B cell (primary cell): ENCODE data around the gene MYLK3. TPM values are rescaled to one million over a fixed set of nuclear protein-coding genes. Genes with fewer than 3 reads are reported as not detected.

Experiments
- ATAC-seq: fragments of 200-7000 bp; cut with Tn5 transposase; one replicate; pipeline ENCODE4 v1.10.0; 2021; ENCODE audit warnings: low read depth, mild to moderate bottlenecking, moderate number of reproducible peaks, moderate library complexity
- CTCF ChIA-PET: fragments of 350-600 bp; sonication (Branson Sonifier 250); formaldehyde crosslinking; loops from one replicate; lab custom pipeline; 2021; ENCODE audit warnings: antibody characterized with exemption, inconsistent platforms; lab: Charles Lee
- POLR2A ChIA-PET: fragments of 350-600 bp; sonication (Branson Sonifier 250); formaldehyde crosslinking; loops from one replicate; lab custom pipeline; 2021; ENCODE audit warnings: antibody characterized with exemption; lab: Charles Lee
- DNase-seq: peaks from one replicate; pipeline ENCODE4 v3.0.0; 2013
- H2AFZ ChIP-seq: 2 replicates; pipeline ENCODE4 v1.6.1; 2012; ENCODE audit warnings: mild to moderate bottlenecking, low read depth, low read length; ENCODE audit not compliant: insufficient read depth, poor library complexity, severe bottlenecking
- H3K27ac ChIP-seq, 2 donors: 1 replicate in 1 of 2; 2 replicates in 1 of 2; pipeline ENCODE4 v1.5.1; 2012 to 2013; ENCODE audit warnings: low read length in 2 of 2, mild to moderate bottlenecking in 2 of 2, moderate library complexity in 1 of 2
- H3K27me3 ChIP-seq, 4 experiments: fragments of 200-600 bp in 1 of 4; sonication (generic) in 1 of 4; replicated peaks in 1 of 4; 1 replicate in 2 of 4; 2 replicates in 2 of 4; pipeline versions ENCODE4 v1.6.1 to v1.7.0; 2013 to 2016; ENCODE audit warnings: low read length in 3 of 4, mild to moderate bottlenecking in 2 of 4, mixed read lengths in 1 of 4, moderate library complexity in 1 of 4; ENCODE audit not compliant: insufficient read depth in 4 of 4, control insufficient read depth in 3 of 4; ENCODE audit errors: control extremely low read depth in 1 of 4
- H3K36me3 ChIP-seq, 2 experiments: replicated peaks in 1 of 2; 1 replicate in 1 of 2; 2 replicates in 1 of 2; pipeline versions ENCODE4 v1.6.1 to v1.7.1; 2013; ENCODE audit warnings: low read length in 1 of 2; ENCODE audit not compliant: insufficient read depth in 2 of 2, control insufficient read depth in 1 of 2; ENCODE audit errors: control extremely low read depth in 1 of 2, extremely low read depth in 1 of 2
- H3K4me1 ChIP-seq, 2 donors: fragments of 200-600 bp in 1 of 2; sonication (generic) in 1 of 2; 1 replicate in 1 of 2; 2 replicates in 1 of 2; pipeline versions ENCODE4 v1.5.1 to v1.6.1; 2013 to 2017; ENCODE audit warnings: low read length in 2 of 2; ENCODE audit not compliant: control insufficient read depth in 2 of 2, insufficient read depth in 2 of 2
- H3K4me2 ChIP-seq: replicated peaks from 2 replicates; pipeline ENCODE3; 2012; ENCODE audit warnings: mild to moderate bottlenecking, low read depth, low read length; ENCODE audit not compliant: poor library complexity, severe bottlenecking
- H3K4me3 ChIP-seq, 5 experiments: fragments of 200-600 bp in 1 of 5; sonication (generic) in 1 of 5; 1 replicate in 3 of 5; 2 replicates in 2 of 5; pipeline versions ENCODE4 v1.5.1 to v1.7.0; 2011 to 2016; ENCODE audit warnings: low read length in 4 of 5, mild to moderate bottlenecking in 4 of 5, low read depth in 2 of 5, control low read depth in 1 of 5, moderate library complexity in 1 of 5; ENCODE audit not compliant: insufficient read depth in 1 of 5; ENCODE audit errors: control extremely low read depth in 1 of 5, extremely low read depth in 1 of 5
- H3K79me2 ChIP-seq: fragments of 200-600 bp; sonication (generic); one replicate; pipeline ENCODE4 v1.6.0; 2016; ENCODE audit warnings: low read length; ENCODE audit not compliant: control insufficient read depth, insufficient read depth
- H3K9ac ChIP-seq: fragments of 200-600 bp; sonication (generic); 2 replicates; pipeline ENCODE4 v1.6.1; 2017; ENCODE audit warnings: mild to moderate bottlenecking, low read length, moderate library complexity
- H3K9me3 ChIP-seq, 3 donors: one replicate each; pipeline versions ENCODE4 v1.6.1 to v1.7.1; 2013; ENCODE audit warnings: low read length in 2 of 3; ENCODE audit not compliant: control insufficient read depth in 2 of 3, insufficient read depth in 1 of 3; ENCODE audit errors: control extremely low read depth in 1 of 3
- H4K20me1 ChIP-seq: 2 replicates; pipeline ENCODE4 v1.6.0; 2012; ENCODE audit warnings: mild to moderate bottlenecking, low read length; ENCODE audit not compliant: insufficient read depth, control insufficient read depth, poor library complexity, severe bottlenecking
- H3K27ac Mint-ChIP-seq: one replicate; pipeline ENCODE4 v1.8.0; 2021; ENCODE audit warnings: mixed read lengths
- H3K27me3 Mint-ChIP-seq: one replicate; pipeline ENCODE4 v1.8.0; 2021; ENCODE audit warnings: mixed read lengths
- H3K4me1 Mint-ChIP-seq: one replicate; pipeline ENCODE4 v1.8.0; 2021; ENCODE audit warnings: mixed read lengths
- H3K4me3 Mint-ChIP-seq: one replicate; pipeline ENCODE4 v1.8.0; 2021; ENCODE audit warnings: mixed read lengths
- H3K9me3 Mint-ChIP-seq: one replicate; pipeline ENCODE4 v1.8.0; 2022; ENCODE audit warnings: mixed read lengths; ENCODE audit not compliant: insufficient read depth
- CTCF ChIP-seq: fragments of 200-600 bp; IDR thresholded peaks from one replicate; pipeline ENCODE4 v1.8.0; 2022; ENCODE audit warnings: antibody characterized with exemption, mild to moderate bottlenecking
- EZH2 ChIP-seq: IDR thresholded peaks from 2 replicates; pipeline ENCODE4 v1.6.1; 2012; ENCODE audit warnings: borderline replicate concordance, low read depth, mild to moderate bottlenecking, moderate library complexity, low read length; ENCODE audit not compliant: insufficient read depth, poor library complexity, severe bottlenecking
- WGBS: methylation state at CpG from one replicate; pipeline ENCODE4 v1.1.5; 2013; ENCODE audit warnings: missing lambda C conversion rate; ENCODE audit not compliant: insufficient coverage; 5-methylcytosine and 5-hydroxymethylcytosine counted together
- intact Hi-C: fragments of 100-400 bp; cut with micrococcal nuclease; formaldehyde crosslinking; loops from one replicate; pipeline ENCODE4 v1.10.0; 2022
- polyA plus RNA-seq: library from polyadenylated mRNA; depleted of rRNA; stranded (reverse); fragments of >200 nt; gene quantifications from 2 replicates; pipeline ENCODE4 v1.2.3, GENCODE V29; 2012
- total RNA-seq, 2 donors: library from RNA; stranded (reverse); fragments of 120-200 nt in 1 of 2; gene quantifications; 1 replicate in 1 of 2; 2 replicates in 1 of 2; pipeline versions ENCODE4 v1.2.3 to v1.2.4, GENCODE V29; 2013 to 2022

MYLK3 gene
- total and polyA plus RNA-seq, 2 donors (not counting 1 experiment from before 2014, with no cell fraction given), result 0.01 to 0.10 TPM

GRCh38 chr16:46751381-46751780 lies 3.2 kb upstream of the MYLK3 start:
- DNase-seq (no peak), ATAC-seq (no peak)
- Histone ChIP-seq H3K9me3 (no peaks in the 10 kb centered on the region), H2AFZ (no peak overlapping the region), H3K4me2 (no peak overlapping the region), H3K9ac (no peak overlapping the region), H3K27ac (no peak overlapping the region), H3K4me1 (peaks cover 13 to 23% of the 10 kb centered on the region in 2 donors), H4K20me1 (no peaks in the 10 kb centered on the region), H3K36me3 (no peaks in the 10 kb centered on the region), H3K27me3 (no peaks in the 10 kb centered on the region), H3K79me2 (no peaks in the 10 kb centered on the region), H3K4me3 (no peak overlapping the region)
- CTCF ChIA-PET, result interaction anchor here (0.6 kb wide), 1 partner anchor 143 kb away, joined by 4 read pairs; no protein-coding TSS in a partner anchor
- Mint-ChIP-seq H3K9me3 (no peaks in the 10 kb centered on the region), H3K27me3 (no peaks in the 10 kb centered on the region), H3K4me1 (peaks cover 20% of the 10 kb centered on the region), H3K27ac (no peak overlapping the region), H3K4me3 (no peak overlapping the region)
- POLR2A ChIA-PET, result no interaction called here
- intact Hi-C loops, result no loop called here
- TF ChIP-seq EZH2, result no peak
- no peak for TF ChIP-seq CTCF
- WGBS, result 100% methylated on average over 7 of the region's 7 CpGs

- Histone ChIP-seq H3K4me1 (peaks cover 8 to 15% of the 10 kb centered on the region in 2 donors), H4K20me1 (no peaks in the 10 kb centered on the region), H3K9ac (no peak overlapping the region), H3K4me2 (no peak overlapping the region), H2AFZ (peak overlapping the region; percentile 59), H3K4me3 (no peak overlapping the region), H3K27ac (no peak overlapping the region), H3K27me3 (no peaks in the 10 kb centered on the region), H3K9me3 (no peaks in the 10 kb centered on the region), H3K79me2 (no peaks in the 10 kb centered on the region), H3K36me3 (no peaks in the 10 kb centered on the region)
- DNase-seq, result peak; percentile 12
- H3K4me3 Mint-ChIP-seq, result no peak overlapping the region
- no peak for ATAC-seq
- 47% methylated on average over 18 of the region's 20 CpGs for WGBS
- peaks cover 16% of the 10 kb centered on the region for H3K4me1 Mint-ChIP-seq
- no peak for TF ChIP-seq CTCF
- TF ChIP-seq EZH2, result no peak
- no peaks in the 10 kb centered on the region for H3K27me3 Mint-ChIP-seq
- H3K9me3 Mint-ChIP-seq, result no peaks in the 10 kb centered on the region
- POLR2A ChIA-PET, result no interaction called here
- H3K27ac Mint-ChIP-seq, result no peak overlapping the region
- intact Hi-C loops, result no loop called here
- CTCF ChIA-PET, result no interaction called here
Observed at GRCh38 chr16:46748775-46749705, 896 bp upstream of the MYLK3 start.
